ENCODE data around the gene YTHDF1.
"Not testable (repeated sequence)": the region's sequence is repeated elsewhere in the genome, so short reads cannot be mapped to it uniquely, and the experiment has no call there.

Gene YTHDF1

GRCh38 chr20:63169681-63170080 lies 46.2 kb downstream of the YTHDF1 start:
- no peak for DNase-seq (ENCODE audit: low spot score)

GRCh38 chr20:63168861-63169260 lies 47.1 kb downstream of the YTHDF1 start:
- no peak for DNase-seq (ENCODE audit: low spot score)

- DNase-seq (ENCODE audit: low spot score) = no peak
Measured at GRCh38 chr20:63167918-63168520, 47.9 kb downstream of the YTHDF1 start.

GRCh38 chr20:63167026-63167917 lies 48.7 kb downstream of the YTHDF1 start:
- DNase-seq (ENCODE audit: low spot score) = peak; percentile 53

- no peak for DNase-seq (ENCODE audit: low spot score)
Measured at GRCh38 chr20:63166193-63167020, 49.5 kb downstream of the YTHDF1 start.

- no peak for DNase-seq (ENCODE audit: low spot score)
Measured at GRCh38 chr20:63165356-63166192, 50.4 kb downstream of the YTHDF1 start.

GRCh38 chr20:63164484-63165355 lies 51.2 kb downstream of the YTHDF1 start:
- no peak for DNase-seq (ENCODE audit: low spot score)

GRCh38 chr20:63163596-63164483 lies 52.1 kb downstream of the YTHDF1 start:
- DNase-seq (ENCODE audit: low spot score) = no peak

GRCh38 chr20:63163171-63163570 lies 52.8 kb downstream of the YTHDF1 start:
- no peak for DNase-seq (ENCODE audit: low spot score)

GRCh38 chr20:63162206-63162795 lies 53.6 kb downstream of the YTHDF1 start:
- DNase-seq (ENCODE audit: low spot score) = no peak

- DNase-seq (ENCODE audit: low spot score) = no peak
Measured at GRCh38 chr20:63161176-63161651, 54.7 kb downstream of the YTHDF1 start.

GRCh38 chr20:63160641-63161175 lies 55.2 kb downstream of the YTHDF1 start:
- no peak for DNase-seq (ENCODE audit: low spot score)

GRCh38 chr20:63159826-63160640 lies 55.9 kb downstream of the YTHDF1 start:
- DNase-seq (ENCODE audit: low spot score) = no peak

GRCh38 chr20:63159251-63159650 lies 56.7 kb downstream of the YTHDF1 start:
- not testable (repeated sequence) for DNase-seq (ENCODE audit: low spot score)

GRCh38 chr20:63158845-63159244 lies 57.1 kb downstream of the YTHDF1 start:
- no peak for DNase-seq (ENCODE audit: low spot score)

- no peak for DNase-seq (ENCODE audit: low spot score)
Measured at GRCh38 chr20:63158352-63158751, 57.6 kb downstream of the YTHDF1 start.

GRCh38 chr20:63157431-63157830 lies 58.5 kb downstream of the YTHDF1 start:
- not testable (repeated sequence) for DNase-seq (ENCODE audit: low spot score)

GRCh38 chr20:63156221-63156671 lies 59.7 kb downstream of the YTHDF1 start:
- DNase-seq (ENCODE audit: low spot score) = no peak

Measured in cerebellar cortex (tissue), 1 donor.